ENCODE results near the gene GDPD5. TPM values are rescaled to one million over a fixed set of nuclear protein-coding genes. Genes with fewer than 3 reads are reported as not detected.
A peak's percentile ranks its signal among the peaks of the same experiment; 100 is the strongest.

GDPD5 gene, protein sequence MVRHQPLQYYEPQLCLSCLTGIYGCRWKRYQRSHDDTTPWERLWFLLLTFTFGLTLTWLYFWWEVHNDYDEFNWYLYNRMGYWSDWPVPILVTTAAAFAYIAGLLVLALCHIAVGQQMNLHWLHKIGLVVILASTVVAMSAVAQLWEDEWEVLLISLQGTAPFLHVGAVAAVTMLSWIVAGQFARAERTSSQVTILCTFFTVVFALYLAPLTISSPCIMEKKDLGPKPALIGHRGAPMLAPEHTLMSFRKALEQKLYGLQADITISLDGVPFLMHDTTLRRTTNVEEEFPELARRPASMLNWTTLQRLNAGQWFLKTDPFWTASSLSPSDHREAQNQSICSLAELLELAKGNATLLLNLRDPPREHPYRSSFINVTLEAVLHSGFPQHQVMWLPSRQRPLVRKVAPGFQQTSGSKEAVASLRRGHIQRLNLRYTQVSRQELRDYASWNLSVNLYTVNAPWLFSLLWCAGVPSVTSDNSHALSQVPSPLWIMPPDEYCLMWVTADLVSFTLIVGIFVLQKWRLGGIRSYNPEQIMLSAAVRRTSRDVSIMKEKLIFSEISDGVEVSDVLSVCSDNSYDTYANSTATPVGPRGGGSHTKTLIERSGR
- total RNA-seq, result 10 to 100 TPM in 1 of 3 donors, 1 to 10 TPM in 2; 5.4 to 10.9 (median 9.8) TPM

DNA sequence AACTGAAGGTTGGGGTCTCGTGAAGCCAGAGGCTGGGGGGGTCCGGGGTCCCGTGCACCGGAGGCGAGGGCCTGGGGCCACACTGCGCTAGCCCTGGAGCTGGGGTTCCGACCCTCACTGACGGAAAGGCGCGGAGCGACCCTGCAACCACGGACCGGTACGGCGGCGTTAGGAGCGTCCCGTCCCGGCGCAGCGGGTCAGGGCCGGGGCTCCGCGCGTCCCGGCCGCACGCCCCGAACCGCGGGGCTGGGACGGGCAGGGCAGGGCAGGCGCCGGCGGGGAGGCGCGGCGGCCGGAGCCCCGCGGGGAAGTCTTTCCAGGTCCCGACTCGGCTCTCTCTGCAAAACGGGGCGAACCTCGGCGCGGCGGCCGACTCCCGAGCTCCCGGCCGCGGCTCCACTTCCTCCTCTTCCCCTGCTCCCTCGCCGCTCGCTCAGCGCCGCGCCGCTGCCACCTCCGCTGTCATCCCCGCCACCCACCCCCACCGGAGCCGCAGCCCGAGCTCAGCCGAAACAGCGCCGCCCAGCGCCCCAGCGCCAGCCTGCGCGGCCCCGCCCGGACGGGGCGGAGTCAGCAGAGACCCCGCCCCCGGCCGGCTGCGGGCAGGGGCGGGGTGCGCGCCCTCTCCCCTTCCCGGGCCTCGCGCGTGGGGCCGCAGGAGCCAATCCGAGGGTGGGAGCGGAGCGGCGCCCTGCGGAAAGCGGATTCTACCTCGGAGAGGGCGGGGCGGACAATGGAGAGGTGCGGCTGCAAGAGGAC lies at the start of gene GDPD5:
Gene GDPD5, minus strand, starts transcription at position 509 of the 759 bp plus-strand sequence. CDS start 48,206 bp downstream, outside the sequence.
- no peaks in the 10 kb centered on the region for H3K27me3 Mint-ChIP-seq (ENCODE audit: low read depth)
- ATAC-seq, result peak; percentile 89 to 92
- peak within 1 kb of the TSS; percentile 81 for H3K4me3 Mint-ChIP-seq
- peak; percentile 82 for DNase-seq
- H3K9me3 Mint-ChIP-seq, result no peaks in the 10 kb centered on the region
- peaks cover 31% of the 10 kb centered on the region for H3K4me1 Mint-ChIP-seq (ENCODE audit: low read depth)
- H3K36me3 Mint-ChIP-seq (ENCODE audit: insufficient read depth), result no peaks in the 10 kb centered on the region

DNA sequence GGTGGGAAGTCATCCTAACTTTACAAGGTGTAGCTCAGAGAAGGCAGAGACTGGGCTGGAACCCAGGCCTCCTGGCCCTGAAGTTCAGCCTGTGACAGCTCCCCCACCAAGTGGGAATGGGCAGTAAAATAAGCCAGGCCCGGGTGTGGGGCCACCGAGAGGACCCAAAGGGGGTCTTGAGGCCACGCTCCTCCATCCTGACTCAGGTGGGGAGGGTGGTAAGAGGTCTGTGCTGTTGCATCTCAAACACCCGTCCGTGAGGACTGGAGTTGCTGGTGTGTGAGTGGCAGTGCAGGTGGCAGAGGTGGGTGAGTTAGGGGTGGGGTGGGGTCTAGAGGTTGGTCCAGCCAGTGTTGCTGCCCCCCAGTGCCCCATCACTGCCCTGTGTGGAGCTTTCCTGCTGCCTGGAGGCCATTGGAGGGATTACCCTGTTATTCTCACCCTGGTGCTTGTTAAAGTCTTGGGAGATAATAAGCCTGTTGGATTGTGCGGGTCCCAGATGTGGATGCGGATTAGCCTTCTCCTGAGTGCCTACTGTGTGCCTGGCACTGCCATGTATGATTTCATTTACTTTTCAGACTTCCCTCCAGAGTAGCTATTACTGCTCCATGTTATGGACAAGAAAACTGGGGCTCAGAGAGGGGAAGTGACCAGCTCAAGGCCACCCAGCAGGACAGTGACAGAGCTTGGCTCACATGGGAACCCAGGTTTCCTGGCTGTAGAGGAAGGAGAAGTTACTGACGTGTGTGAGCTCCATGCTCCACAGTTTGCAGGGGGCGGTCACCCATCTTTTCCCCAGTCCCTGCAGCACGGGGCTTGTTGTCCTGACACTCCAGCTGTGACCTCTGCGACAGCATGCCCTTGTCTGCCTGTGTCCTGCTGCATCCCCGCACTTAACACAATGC lies 49.2 kb upstream of the GDPD5 start:
- no peak for ATAC-seq

DNA sequence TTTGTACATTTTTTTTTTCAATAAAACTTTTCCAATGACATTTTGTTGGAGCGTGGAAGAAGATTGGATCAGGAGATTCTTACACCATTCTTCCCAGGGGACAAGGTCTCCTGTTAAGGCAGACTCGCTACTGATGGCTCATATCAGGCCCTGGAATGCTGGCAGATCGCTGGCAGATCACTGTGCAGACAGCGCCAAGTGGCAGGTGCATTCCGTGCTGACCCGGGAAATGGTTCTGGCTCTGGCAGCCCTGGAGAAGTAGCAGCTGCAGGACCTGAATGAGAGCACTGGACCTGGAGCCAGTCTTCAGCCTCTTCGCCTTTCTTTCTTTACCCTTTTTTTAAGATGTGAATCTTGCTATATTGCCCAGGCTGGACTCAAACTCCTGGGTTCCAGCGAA lies 47.0 kb upstream of the GDPD5 start:
- H3K4me3 Mint-ChIP-seq, result no peak overlapping the region
- ATAC-seq, result no peak
- H3K4me1 Mint-ChIP-seq (ENCODE audit: low read depth), result peaks cover 9% of the 10 kb centered on the region
- H3K36me3 Mint-ChIP-seq (ENCODE audit: insufficient read depth), result peaks cover 12% of the 10 kb centered on the region
- no peaks in the 10 kb centered on the region for H3K27me3 Mint-ChIP-seq (ENCODE audit: low read depth)
- no peak for DNase-seq
- H3K9me3 Mint-ChIP-seq, result no peaks in the 10 kb centered on the region

More for the DNA sequence above, 49.2 kb upstream of the GDPD5 start:
- no peaks in the 10 kb centered on the region for H3K9me3 Mint-ChIP-seq
- no peak for DNase-seq
- no peaks in the 10 kb centered on the region for H3K27me3 Mint-ChIP-seq (ENCODE audit: low read depth)
- H3K4me3 Mint-ChIP-seq, result no peak overlapping the region
- peaks cover 6% of the 10 kb centered on the region for H3K36me3 Mint-ChIP-seq (ENCODE audit: insufficient read depth)
- peaks cover 9% of the 10 kb centered on the region for H3K4me1 Mint-ChIP-seq (ENCODE audit: low read depth)

DNA sequence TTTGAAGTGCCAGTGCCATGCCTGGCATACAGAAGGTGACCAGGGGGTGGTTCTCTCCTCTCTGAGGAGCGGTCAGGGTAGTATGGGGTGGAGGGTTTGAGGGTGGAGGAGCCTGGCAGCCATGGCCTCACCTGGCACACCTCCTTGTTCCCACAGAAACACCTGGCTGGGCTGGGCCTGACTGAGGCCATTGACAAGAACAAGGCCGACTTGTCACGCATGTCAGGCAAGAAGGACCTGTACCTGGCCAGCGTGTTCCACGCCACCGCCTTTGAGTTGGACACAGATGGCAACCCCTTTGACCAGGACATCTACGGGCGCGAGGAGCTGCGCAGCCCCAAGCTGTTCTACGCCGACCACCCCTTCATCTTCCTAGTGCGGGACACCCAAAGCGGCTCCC lies 45.9 kb upstream of the GDPD5 start:
- no peaks in the 10 kb centered on the region for H3K27me3 Mint-ChIP-seq (ENCODE audit: low read depth)

DNA sequence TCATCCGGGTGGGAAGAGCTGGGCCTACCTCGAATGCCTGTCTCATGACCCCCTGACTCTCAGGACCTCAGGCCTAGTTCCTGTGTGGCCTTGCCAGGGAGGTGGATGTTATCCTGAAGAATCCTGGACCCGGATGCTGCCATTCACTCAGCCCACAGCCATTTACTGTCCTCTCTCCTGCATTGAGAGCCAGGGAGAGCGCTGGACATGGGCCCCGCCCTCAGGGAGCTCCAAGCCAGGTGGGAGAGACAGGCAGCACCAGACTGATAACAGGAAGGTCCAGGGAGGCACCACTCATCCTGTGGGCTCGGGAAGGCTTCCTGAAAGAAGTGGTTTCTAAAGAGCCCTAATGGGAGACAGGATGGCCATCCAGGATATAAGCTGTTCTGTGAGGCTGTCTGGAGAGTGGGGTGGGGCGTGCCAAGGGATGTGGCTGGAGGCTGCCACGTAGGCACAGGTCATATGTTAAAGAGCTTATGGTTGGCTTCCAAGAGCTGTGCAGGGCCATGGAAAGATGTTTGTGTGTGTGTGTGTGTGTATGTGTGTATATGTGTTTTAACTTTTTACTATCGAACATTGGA lies 44.9 kb upstream of the GDPD5 start:
- Mint-ChIP-seq H3K4me1 (ENCODE audit: low read depth) (peaks cover 4% of the 10 kb centered on the region), H3K4me3 (no peak overlapping the region), H3K36me3 (ENCODE audit: insufficient read depth) (peaks cover 15% of the 10 kb centered on the region), H3K27me3 (ENCODE audit: low read depth) (no peaks in the 10 kb centered on the region), H3K9me3 (no peaks in the 10 kb centered on the region)
- no peak for DNase-seq
- no peak for ATAC-seq

More for the DNA sequence above, 45.9 kb upstream of the GDPD5 start:
- H3K4me1 Mint-ChIP-seq (ENCODE audit: low read depth), result peaks cover 7% of the 10 kb centered on the region
- H3K4me3 Mint-ChIP-seq, result no peak overlapping the region
- no peaks in the 10 kb centered on the region for H3K9me3 Mint-ChIP-seq
- no peak for DNase-seq
- no peak for ATAC-seq
- H3K36me3 Mint-ChIP-seq (ENCODE audit: insufficient read depth), result peaks cover 12% of the 10 kb centered on the region

DNA sequence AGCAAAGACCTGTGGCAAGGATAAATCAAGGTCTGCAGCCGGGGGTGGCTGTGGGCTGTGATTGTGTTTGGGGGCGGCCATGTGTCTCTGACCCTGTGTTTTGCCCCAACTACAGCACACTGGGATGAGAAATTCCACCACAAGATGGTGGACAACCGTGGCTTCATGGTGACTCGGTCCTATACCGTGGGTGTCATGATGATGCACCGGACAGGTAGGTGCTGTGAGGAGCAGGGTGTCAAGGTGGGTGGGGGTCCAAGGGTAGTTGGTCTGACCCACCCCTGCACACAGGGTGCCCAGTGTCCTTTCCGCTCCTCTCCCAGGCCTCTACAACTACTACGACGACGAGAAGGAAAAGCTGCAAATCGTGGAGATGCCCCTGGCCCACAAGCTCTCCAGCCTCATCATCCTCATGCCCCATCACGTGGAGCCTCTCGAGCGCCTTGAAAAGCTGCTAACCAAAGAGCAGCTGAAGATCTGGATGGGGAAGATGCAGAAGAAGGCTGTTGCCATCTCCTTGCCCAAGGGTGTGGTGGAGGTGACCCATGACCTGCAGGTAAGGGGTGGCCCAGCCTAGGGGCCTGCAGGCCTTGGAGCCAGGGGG lies 43.0 kb upstream of the GDPD5 start:
- Mint-ChIP-seq H3K9me3 (no peaks in the 10 kb centered on the region), H3K36me3 (ENCODE audit: insufficient read depth) (peaks cover 15% of the 10 kb centered on the region), H3K4me1 (ENCODE audit: low read depth) (peaks cover 14% of the 10 kb centered on the region), H3K27me3 (ENCODE audit: low read depth) (no peaks in the 10 kb centered on the region), H3K4me3 (no peak overlapping the region)
- DNase-seq, result no peak
- ATAC-seq, result no peak

DNA sequence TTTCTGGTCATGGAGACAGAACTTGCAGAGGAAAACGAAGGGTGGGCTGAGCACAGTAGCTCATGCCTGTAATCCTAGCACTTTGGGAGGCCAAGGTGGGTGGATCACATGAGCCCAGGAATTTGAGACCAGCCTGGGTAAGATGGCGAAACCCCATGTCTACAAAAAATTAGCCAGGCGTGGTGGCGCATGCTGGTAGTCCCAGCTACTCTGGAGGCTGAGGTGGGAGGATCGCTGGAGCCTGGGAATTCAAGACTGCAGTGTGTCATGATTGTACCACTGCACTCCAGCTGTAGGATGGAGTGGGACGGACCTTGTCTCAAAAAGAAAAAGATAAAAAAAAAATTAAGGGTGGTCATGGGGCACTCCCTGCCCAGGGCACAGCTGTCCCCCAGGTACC lies 42.2 kb upstream of the GDPD5 start:
- no peak for DNase-seq
- ATAC-seq, result no peak
- no peak overlapping the region for H3K4me3 Mint-ChIP-seq
- no peaks in the 10 kb centered on the region for H3K27me3 Mint-ChIP-seq (ENCODE audit: low read depth)
- H3K9me3 Mint-ChIP-seq, result no peaks in the 10 kb centered on the region
- peaks cover 21% of the 10 kb centered on the region for H3K4me1 Mint-ChIP-seq (ENCODE audit: low read depth)
- peaks cover 15% of the 10 kb centered on the region for H3K36me3 Mint-ChIP-seq (ENCODE audit: insufficient read depth)

DNA sequence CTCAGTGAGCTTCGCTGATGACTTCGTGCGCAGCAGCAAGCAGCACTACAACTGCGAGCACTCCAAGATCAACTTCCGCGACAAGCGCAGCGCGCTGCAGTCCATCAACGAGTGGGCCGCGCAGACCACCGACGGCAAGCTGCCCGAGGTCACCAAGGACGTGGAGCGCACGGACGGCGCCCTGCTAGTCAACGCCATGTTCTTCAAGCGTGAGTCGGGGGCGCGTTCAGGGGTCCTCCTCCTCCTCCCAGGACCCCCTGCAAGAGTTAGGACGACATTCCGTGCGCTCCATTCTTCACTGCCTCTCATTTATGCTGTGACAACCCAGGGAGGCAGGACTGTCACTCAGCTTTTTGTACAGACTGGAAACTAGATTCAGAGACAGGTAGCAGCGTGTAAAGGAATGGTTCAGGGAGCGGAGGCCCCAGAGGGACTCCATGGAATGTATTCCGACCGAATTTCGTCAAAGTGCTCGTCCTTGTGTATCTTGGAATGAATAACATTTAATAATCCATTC lies 41.1 kb upstream of the GDPD5 start:
- Mint-ChIP-seq H3K4me3 (no peak overlapping the region), H3K36me3 (ENCODE audit: insufficient read depth) (peaks cover 11% of the 10 kb centered on the region), H3K9me3 (no peaks in the 10 kb centered on the region), H3K4me1 (ENCODE audit: low read depth) (peaks cover 27% of the 10 kb centered on the region), H3K27me3 (ENCODE audit: low read depth) (no peaks in the 10 kb centered on the region)
- DNase-seq, result no peak
- ATAC-seq, result no peak

DNA sequence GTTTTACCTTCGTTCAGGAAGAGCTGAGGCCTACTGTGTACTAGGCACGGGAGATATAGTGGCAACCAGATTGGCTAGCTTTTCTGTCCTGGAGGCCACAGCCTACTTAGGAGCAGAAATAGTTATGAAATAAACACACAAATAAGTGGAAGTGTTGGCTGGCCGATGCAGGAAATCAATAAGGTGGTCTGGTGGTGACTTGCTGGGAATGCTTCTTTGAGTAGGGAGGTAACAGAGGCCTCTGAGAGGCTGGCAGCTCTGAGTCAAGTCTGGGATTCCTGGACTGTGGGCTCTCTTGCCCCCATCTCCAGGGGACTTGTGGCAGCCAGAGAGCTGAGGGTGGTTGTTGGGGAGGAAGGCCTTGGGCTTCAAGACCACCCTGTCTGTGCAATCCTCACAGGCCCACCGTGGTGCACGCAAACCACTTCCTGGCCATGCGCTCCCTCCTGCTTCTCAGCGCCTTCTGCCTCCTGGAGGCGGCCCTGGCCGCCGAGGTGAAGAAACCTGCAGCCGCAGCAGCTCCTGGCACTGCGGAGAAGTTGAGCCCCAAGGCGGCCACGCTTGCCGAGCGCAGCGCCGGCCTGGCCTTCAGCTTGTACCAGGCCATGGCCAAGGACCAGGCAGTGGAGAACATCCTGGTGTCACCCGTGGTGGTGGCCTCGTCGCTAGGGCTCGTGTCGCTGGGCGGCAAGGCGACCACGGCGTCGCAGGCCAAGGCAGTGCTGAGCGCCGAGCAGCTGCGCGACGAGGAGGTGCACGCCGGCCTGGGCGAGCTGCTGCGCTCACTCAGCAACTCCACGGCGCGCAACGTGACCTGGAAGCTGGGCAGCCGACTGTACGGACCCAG lies 40.4 kb upstream of the GDPD5 start:
- DNase-seq (no peak), ATAC-seq (no peak)
- H3K27me3 Mint-ChIP-seq (ENCODE audit: low read depth), result no peaks in the 10 kb centered on the region
- peaks cover 30% of the 10 kb centered on the region for H3K4me1 Mint-ChIP-seq (ENCODE audit: low read depth)
- peaks cover 11% of the 10 kb centered on the region for H3K36me3 Mint-ChIP-seq (ENCODE audit: insufficient read depth)
- no peak overlapping the region for H3K4me3 Mint-ChIP-seq
- H3K9me3 Mint-ChIP-seq, result no peaks in the 10 kb centered on the region

DNA sequence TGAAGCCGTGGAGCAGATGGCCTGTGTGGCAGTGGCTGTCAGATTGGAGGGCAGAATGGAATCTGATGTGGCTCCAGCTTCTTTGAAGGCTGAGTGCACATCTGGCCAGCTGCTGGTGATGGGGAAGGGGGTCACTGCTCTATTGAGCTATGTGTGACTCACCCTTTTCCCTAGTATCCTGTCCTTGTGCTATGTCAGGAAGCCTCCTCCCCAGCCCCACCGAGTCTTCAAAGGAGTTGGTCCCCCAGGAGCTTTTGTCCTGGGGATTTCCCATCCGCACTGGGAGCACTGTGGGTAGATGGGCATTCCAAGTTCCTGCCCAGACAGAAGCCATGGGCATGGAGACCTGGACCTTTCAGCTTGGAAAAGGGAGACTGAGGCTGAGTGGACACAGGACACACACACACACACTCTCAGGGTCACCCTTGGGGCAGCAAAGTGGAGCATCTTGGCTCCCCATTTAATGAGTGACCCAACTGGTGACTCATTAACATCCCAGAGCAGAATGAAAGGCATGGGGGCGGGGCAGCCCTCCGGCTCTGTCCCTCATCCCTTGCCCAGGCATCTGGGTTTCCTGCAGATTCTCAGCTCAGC lies 39.6 kb upstream of the GDPD5 start:
- H3K4me1 Mint-ChIP-seq (ENCODE audit: low read depth), result peaks cover 35% of the 10 kb centered on the region
- H3K27me3 Mint-ChIP-seq (ENCODE audit: low read depth), result no peaks in the 10 kb centered on the region
- H3K9me3 Mint-ChIP-seq, result no peaks in the 10 kb centered on the region
- no peak overlapping the region for H3K4me3 Mint-ChIP-seq
- no peak for DNase-seq
- H3K36me3 Mint-ChIP-seq (ENCODE audit: insufficient read depth), result peaks cover 8% of the 10 kb centered on the region
- ATAC-seq, result no peak

DNA sequence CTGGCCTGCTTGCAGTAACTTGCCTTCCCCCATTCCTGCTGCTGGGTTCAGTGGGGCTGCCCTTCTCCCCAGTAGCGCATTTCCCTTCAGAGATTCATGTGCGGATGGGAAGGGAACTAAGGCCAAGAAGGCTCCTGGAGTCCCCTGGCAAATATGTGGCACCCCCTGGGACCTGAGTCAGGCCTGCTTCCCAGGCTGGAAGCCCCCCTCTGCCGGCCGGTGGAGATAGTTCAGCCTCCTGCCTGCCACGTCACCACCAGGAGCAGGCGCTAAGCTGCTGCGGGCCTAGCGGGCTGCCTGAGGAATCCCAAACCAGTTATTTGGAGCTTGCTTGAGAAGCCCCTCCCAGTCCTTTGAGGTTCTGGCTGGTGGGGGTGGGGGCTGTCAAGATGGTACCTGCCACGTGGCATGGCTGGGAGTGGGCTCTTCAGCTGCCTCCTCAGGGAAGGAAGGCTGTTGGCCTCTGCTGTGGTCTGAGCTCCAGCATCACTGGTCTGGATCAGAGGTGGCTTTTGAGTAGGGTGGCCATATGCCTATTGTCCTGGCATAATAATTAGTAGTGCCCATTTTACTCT lies 38.3 kb upstream of the GDPD5 start:
- no peak for DNase-seq
- Mint-ChIP-seq H3K4me3 (peak overlapping the region; percentile 91), H3K36me3 (ENCODE audit: insufficient read depth) (peaks cover 7% of the 10 kb centered on the region), H3K27me3 (ENCODE audit: low read depth) (no peaks in the 10 kb centered on the region), H3K9me3 (no peaks in the 10 kb centered on the region), H3K4me1 (ENCODE audit: low read depth) (peaks cover 35% of the 10 kb centered on the region)
- no peak for ATAC-seq

DNA sequence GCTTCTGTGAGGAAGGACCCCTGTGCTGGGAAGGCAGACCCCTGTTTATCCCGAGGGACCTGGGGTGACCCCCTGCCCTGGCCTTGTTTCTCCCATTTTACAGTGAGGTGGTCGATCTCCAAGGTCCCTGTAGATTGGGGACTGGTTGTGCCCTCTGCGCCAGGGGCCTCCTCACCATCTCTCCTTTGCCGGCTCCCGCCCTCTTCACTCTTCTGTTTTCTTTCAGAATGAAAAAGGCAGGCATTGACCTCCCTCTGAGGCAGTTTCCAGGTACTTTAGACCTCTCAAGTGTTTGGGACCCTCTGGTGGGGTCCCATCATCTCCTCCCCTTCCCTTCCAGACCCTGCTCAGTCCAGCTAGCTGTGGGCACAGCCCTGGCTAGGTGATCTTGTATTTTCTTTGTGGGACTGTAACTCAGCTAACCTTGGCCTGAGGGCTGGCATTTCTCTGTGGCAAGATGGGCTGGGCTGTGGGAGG lies 37.8 kb upstream of the GDPD5 start:
- Mint-ChIP-seq H3K27me3 (ENCODE audit: low read depth) (no peaks in the 10 kb centered on the region), H3K36me3 (ENCODE audit: insufficient read depth) (peaks cover 2% of the 10 kb centered on the region), H3K9me3 (no peaks in the 10 kb centered on the region), H3K4me3 (peak overlapping the region; percentile 91), H3K4me1 (ENCODE audit: low read depth) (peaks cover 35% of the 10 kb centered on the region)
- DNase-seq (no peak), ATAC-seq (no peak)
